Osteocyte (in vitro differentiated cells): ENCODE measurements around the gene PDE4B. TPM values are rescaled to one million over a fixed set of nuclear protein-coding genes. Genes with fewer than 3 reads are reported as not detected.

ENCODE experiments used
- DNase-seq: peaks from one replicate; pipeline ENCODE4 v3.0.0; 2021; ENCODE audit warnings: mixed read lengths; ENCODE audit not compliant: unreplicated experiment; ENCODE audit errors: extremely low spot score
- H3K27ac Mint-ChIP-seq: one replicate; pipeline ENCODE4 v1.8.0; 2021; ENCODE audit warnings: mild to moderate bottlenecking, mixed read lengths; ENCODE audit not compliant: unreplicated experiment
- H3K27me3 Mint-ChIP-seq: one replicate; pipeline ENCODE4 v1.8.0; 2021; ENCODE audit warnings: mixed read lengths; ENCODE audit not compliant: unreplicated experiment
- H3K36me3 Mint-ChIP-seq: one replicate; pipeline ENCODE4 v1.8.0; 2021; ENCODE audit warnings: mixed read lengths; ENCODE audit not compliant: unreplicated experiment
- H3K4me1 Mint-ChIP-seq: one replicate; pipeline ENCODE4 v1.8.0; 2021; ENCODE audit warnings: mixed read lengths; ENCODE audit not compliant: unreplicated experiment
- H3K4me3 Mint-ChIP-seq: one replicate; pipeline ENCODE4 v1.8.0; 2021; ENCODE audit warnings: mild to moderate bottlenecking, moderate library complexity, mixed read lengths; ENCODE audit not compliant: unreplicated experiment
- H3K9me3 Mint-ChIP-seq: one replicate; pipeline ENCODE4 v1.8.0; 2021; ENCODE audit warnings: mixed read lengths; ENCODE audit not compliant: unreplicated experiment
- total RNA-seq: library from RNA; stranded (reverse); gene quantifications from 2 replicates; pipeline ENCODE4 v1.2.1, GENCODE V29; 2021
- TF ChIP-seq, protein P1 (sequence below): fragments of 200-600 bp; sonication (generic); IDR thresholded peaks from 2 replicates; pipeline ENCODE4 v1.5.0; 2021; ENCODE audit warnings: antibody characterized with exemption, mild to moderate bottlenecking, moderate library complexity

Gene PDE4B
- total RNA-seq, 1 donor from 2014 or later, result 53.1 TPM

DNA sequence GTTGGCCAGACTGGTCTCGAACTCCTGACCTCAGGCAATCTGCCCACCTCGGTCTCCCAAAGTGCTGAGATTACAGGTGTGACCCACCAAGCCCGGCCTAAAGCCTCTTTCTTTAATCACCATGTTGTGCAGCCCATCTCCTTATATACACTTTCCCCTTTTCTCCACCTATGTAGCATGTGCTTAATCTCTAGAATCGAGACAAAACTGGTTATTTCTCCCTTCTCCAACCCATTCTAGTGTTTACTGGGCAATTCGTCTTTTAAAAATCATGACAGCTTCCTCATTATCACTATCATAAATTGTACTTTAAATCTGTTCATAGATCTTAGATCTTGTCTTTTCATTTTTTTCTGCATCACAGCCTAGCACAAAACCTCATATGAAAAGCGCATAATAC, 285.7 kb downstream of the PDE4B start:
- TF ChIP-seq, protein P1, sequence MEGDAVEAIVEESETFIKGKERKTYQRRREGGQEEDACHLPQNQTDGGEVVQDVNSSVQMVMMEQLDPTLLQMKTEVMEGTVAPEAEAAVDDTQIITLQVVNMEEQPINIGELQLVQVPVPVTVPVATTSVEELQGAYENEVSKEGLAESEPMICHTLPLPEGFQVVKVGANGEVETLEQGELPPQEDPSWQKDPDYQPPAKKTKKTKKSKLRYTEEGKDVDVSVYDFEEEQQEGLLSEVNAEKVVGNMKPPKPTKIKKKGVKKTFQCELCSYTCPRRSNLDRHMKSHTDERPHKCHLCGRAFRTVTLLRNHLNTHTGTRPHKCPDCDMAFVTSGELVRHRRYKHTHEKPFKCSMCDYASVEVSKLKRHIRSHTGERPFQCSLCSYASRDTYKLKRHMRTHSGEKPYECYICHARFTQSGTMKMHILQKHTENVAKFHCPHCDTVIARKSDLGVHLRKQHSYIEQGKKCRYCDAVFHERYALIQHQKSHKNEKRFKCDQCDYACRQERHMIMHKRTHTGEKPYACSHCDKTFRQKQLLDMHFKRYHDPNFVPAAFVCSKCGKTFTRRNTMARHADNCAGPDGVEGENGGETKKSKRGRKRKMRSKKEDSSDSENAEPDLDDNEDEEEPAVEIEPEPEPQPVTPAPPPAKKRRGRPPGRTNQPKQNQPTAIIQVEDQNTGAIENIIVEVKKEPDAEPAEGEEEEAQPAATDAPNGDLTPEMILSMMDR, result no peak
- H3K4me3 Mint-ChIP-seq, result no peak overlapping the region
- H3K9me3 Mint-ChIP-seq, result no peaks in the 10 kb centered on the region
- no peak for DNase-seq
- H3K4me1 Mint-ChIP-seq, result no peaks in the 10 kb centered on the region
- no peaks in the 10 kb centered on the region for H3K36me3 Mint-ChIP-seq
- no peak overlapping the region for H3K27ac Mint-ChIP-seq
- H3K27me3 Mint-ChIP-seq, result peaks cover 32% of the 10 kb centered on the region

- H3K36me3 Mint-ChIP-seq, result no peaks in the 10 kb centered on the region
- DNase-seq, result no peak
- H3K27ac Mint-ChIP-seq, result no peak overlapping the region
- no peak overlapping the region for H3K4me3 Mint-ChIP-seq
- peaks cover 22% of the 10 kb centered on the region for H3K27me3 Mint-ChIP-seq
- no peaks in the 10 kb centered on the region for H3K9me3 Mint-ChIP-seq
- TF ChIP-seq, protein P1, result no peak
- no peaks in the 10 kb centered on the region for H3K4me1 Mint-ChIP-seq
These were observed 290.3 kb downstream of the PDE4B start for GRCh38 chr1:66083003-66083402.

GRCh38 chr1:66084442-66084841, 291.7 kb downstream of the PDE4B start:
- Mint-ChIP-seq H3K27me3 (peaks cover 20% of the 10 kb centered on the region), H3K36me3 (no peaks in the 10 kb centered on the region), H3K9me3 (no peaks in the 10 kb centered on the region), H3K4me1 (no peaks in the 10 kb centered on the region), H3K27ac (no peak overlapping the region), H3K4me3 (no peak overlapping the region)
- TF ChIP-seq, protein P1, result no peak
- DNase-seq, result no peak

- peaks cover 14% of the 10 kb centered on the region for H3K27me3 Mint-ChIP-seq
- H3K4me1 Mint-ChIP-seq, result no peaks in the 10 kb centered on the region
- TF ChIP-seq, protein P1, result no peak
- no peaks in the 10 kb centered on the region for H3K9me3 Mint-ChIP-seq
- DNase-seq, result no peak
- H3K4me3 Mint-ChIP-seq, result no peak overlapping the region
- no peak overlapping the region for H3K27ac Mint-ChIP-seq
- H3K36me3 Mint-ChIP-seq, result no peaks in the 10 kb centered on the region
These were observed 292.9 kb downstream of the PDE4B start for GRCh38 chr1:66085600-66085999.

GRCh38 chr1:66088787-66089186, 296.1 kb downstream of the PDE4B start:
- Mint-ChIP-seq H3K4me1 (no peaks in the 10 kb centered on the region), H3K9me3 (no peaks in the 10 kb centered on the region), H3K27ac (no peak overlapping the region), H3K27me3 (peaks cover 5% of the 10 kb centered on the region), H3K36me3 (no peaks in the 10 kb centered on the region), H3K4me3 (no peak overlapping the region)
- no peak for DNase-seq
- TF ChIP-seq, protein P1, result no peak
